CD4-positive, alpha-beta T cell treated with Interleukin-21 for 1 hour (primary cell): ENCODE measurements around the gene EPHA1.

Experiments
- DNase-seq: peaks from one replicate; pipeline ENCODE4 v3.0.0-alpha.2; 2020

The EPHA1 gene

GRCh38 chr7:143388051-143388450 is 20.6 kb downstream of the EPHA1 start:
- DNase-seq = no peak

- DNase-seq = no peak
Measured at GRCh38 chr7:143387156-143387975, 21.3 kb downstream of the EPHA1 start.

- DNase-seq = peak; percentile 66
Measured at GRCh38 chr7:143385891-143386781, 22.5 kb downstream of the EPHA1 start.

- no peak for DNase-seq
Measured at GRCh38 chr7:143384661-143385631, 23.7 kb downstream of the EPHA1 start.

- DNase-seq = no peak
Measured at GRCh38 chr7:143384148-143384547, 24.5 kb downstream of the EPHA1 start.

GRCh38 chr7:143383642-143383957 is 25.1 kb downstream of the EPHA1 start:
- DNase-seq = no peak

- DNase-seq = no peak
Measured at GRCh38 chr7:143382791-143383641, 25.6 kb downstream of the EPHA1 start.

- no peak for DNase-seq
Measured at GRCh38 chr7:143382126-143382790, 26.4 kb downstream of the EPHA1 start.

- no peak for DNase-seq
Measured at GRCh38 chr7:143381427-143382125, 27.1 kb downstream of the EPHA1 start.

GRCh38 chr7:143380646-143381426 is 27.8 kb downstream of the EPHA1 start, which contains the start of gene ZYX:
Gene ZYX (plus strand): TSS chr7:143381345. CDS start chr7:143381572, 227 bp downstream.
- peak; percentile 86 for DNase-seq

- peak; percentile 90 for DNase-seq
Measured at GRCh38 chr7:143380260-143380645, 28.4 kb downstream of the EPHA1 start.

GRCh38 chr7:143379611-143380259 is 28.9 kb downstream of the EPHA1 start:
- no peak for DNase-seq

GRCh38 chr7:143376396-143376795 is 32.3 kb downstream of the EPHA1 start:
- DNase-seq = no peak

- peak; percentile 65 for DNase-seq
Measured at GRCh38 chr7:143375298-143376034, 33.2 kb downstream of the EPHA1 start.

- no peak for DNase-seq
Measured at GRCh38 chr7:143374561-143374960, 34.1 kb downstream of the EPHA1 start.

- DNase-seq = no peak
Measured at GRCh38 chr7:143373255-143373794, 35.3 kb downstream of the EPHA1 start.

GRCh38 chr7:143372070-143372469 is 36.6 kb downstream of the EPHA1 start:
- peak; percentile 58 for DNase-seq
